DOHH2 (cell line): ENCODE measurements around the gene RFC4.

Experiments
- H3F3A ChIP-seq: fragments of 200-600 bp; sonication (generic), shearing (Covaris generic); 2 replicates; pipeline ENCODE4 v1.6.0; 2016; ENCODE audit warnings: antibody characterized with exemption, mild to moderate bottlenecking; ENCODE audit not compliant: control insufficient read depth, insufficient read depth
- H3K27ac ChIP-seq: fragments of 200-600 bp; sonication (generic); 2 replicates; pipeline ENCODE4 v1.5.1; 2014; ENCODE audit warnings: low read depth, mild to moderate bottlenecking, low read length, moderate library complexity
- H3K27me3 ChIP-seq: fragments of 200-600 bp; sonication (generic); 2 replicates; pipeline ENCODE4 v1.6.1; 2014; ENCODE audit warnings: mild to moderate bottlenecking, low read length, mixed read lengths; ENCODE audit not compliant: control insufficient read depth
- H3K36me3 ChIP-seq: fragments of 200-600 bp; sonication (generic); 2 replicates; pipeline ENCODE4 v1.6.1; 2014; ENCODE audit warnings: mild to moderate bottlenecking, low read length, moderate library complexity, mixed read lengths; ENCODE audit not compliant: control insufficient read depth
- H3K4me1 ChIP-seq: fragments of 200-600 bp; sonication (generic); 2 replicates; pipeline ENCODE4 v1.6.1; 2014; ENCODE audit warnings: mild to moderate bottlenecking, low read length, mixed read lengths; ENCODE audit not compliant: control insufficient read depth
- H3K4me2 ChIP-seq: fragments of 200-600 bp; sonication (generic); 2 replicates; pipeline ENCODE4 v1.6.0; 2014; ENCODE audit warnings: mild to moderate bottlenecking, low read length, moderate library complexity
- H3K4me3 ChIP-seq: fragments of 200-600 bp; sonication (generic); 2 replicates; pipeline ENCODE4 v1.5.1; 2014; ENCODE audit warnings: mild to moderate bottlenecking, low read length, mixed read lengths
- H3K79me2 ChIP-seq: fragments of 200-600 bp; sonication (generic); 2 replicates; pipeline ENCODE4 v1.6.1; 2014; ENCODE audit warnings: mild to moderate bottlenecking, low read length, mixed read lengths; ENCODE audit not compliant: control insufficient read depth
- H3K9me2 ChIP-seq: fragments of 200-600 bp; sonication (generic); replicated peaks from 2 replicates; pipeline ENCODE4 v1.6.1; 2014; ENCODE audit warnings: mild to moderate bottlenecking, low read length, mixed read lengths; ENCODE audit not compliant: control insufficient read depth
- H3K9me3 ChIP-seq: fragments of 200-600 bp; sonication (generic); 2 replicates; pipeline ENCODE4 v1.6.1; 2014; ENCODE audit warnings: antibody characterized with exemption, low read length, mixed read lengths; ENCODE audit not compliant: control insufficient read depth, insufficient read depth
- H4K20me1 ChIP-seq: fragments of 200-600 bp; sonication (generic); 2 replicates; pipeline ENCODE4 v1.6.0; 2014; ENCODE audit warnings: low read depth, mild to moderate bottlenecking, antibody characterized with exemption, low read length, moderate library complexity; ENCODE audit not compliant: control insufficient read depth, insufficient read depth
- EZH2phosphoT487 ChIP-seq: fragments of 200-600 bp; sonication (generic); IDR thresholded peaks from 2 replicates; pipeline ENCODE4 v1.6.1; 2017; ENCODE audit warnings: borderline replicate concordance, mild to moderate bottlenecking, antibody characterized with exemption, low read length, moderate library complexity, mixed read lengths
- TF ChIP-seq, protein P1 (sequence below): fragments of 200-600 bp; sonication (generic); IDR thresholded peaks from one replicate; pipeline ENCODE4 v1.5.1; 2014; ENCODE audit warnings: antibody characterized with exemption, mild to moderate bottlenecking, low read depth, low read length; ENCODE audit not compliant: poor library complexity, severe bottlenecking

Gene RFC4

DNA sequence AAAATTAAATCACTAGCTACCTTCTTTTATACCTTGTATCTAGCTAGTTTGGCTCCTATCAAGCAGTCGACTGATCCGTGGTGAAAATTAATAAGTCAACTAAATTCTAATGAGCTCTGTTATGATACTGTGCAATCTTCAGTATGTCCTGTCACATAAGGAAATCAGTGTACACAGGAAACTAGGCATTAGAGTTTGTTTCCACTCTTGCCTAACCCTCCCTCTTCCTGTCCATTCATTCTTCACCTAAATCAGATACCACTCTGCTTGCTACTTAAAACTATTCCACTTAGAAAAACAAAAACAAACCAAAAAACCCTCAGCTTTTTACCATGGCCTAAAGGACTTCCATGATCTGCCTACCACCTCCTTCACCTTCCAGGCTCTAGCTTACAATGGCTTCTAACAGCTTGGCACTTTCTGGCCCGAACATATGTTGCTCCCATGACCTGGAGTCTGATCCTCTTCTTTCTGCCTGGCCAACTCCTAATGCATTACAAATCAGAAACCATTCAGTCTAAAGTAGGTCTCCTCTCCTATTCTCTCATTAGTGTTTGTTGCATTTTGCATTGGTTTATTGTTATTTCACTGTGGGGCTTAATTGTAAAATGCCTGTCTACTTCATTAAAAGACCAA lies 7.9 kb downstream of the RFC4 start:
- Histone ChIP-seq H3K36me3 (peaks cover 86% of the 10 kb centered on the region), H3K79me2 (peaks cover 53% of the 10 kb centered on the region), H3K9me2 (no peaks in the 10 kb centered on the region), H3K27me3 (no peaks in the 10 kb centered on the region), H3K4me1 (peaks cover 7% of the 10 kb centered on the region; the same call in 1 of the 2 replicates), H3K9me3 (no peaks in the 10 kb centered on the region), H3K4me3 (no peak overlapping the region), H3K4me2 (no peak overlapping the region), H3K27ac (no peak overlapping the region), H4K20me1 (no peaks in the 10 kb centered on the region), H3F3A (peaks cover 22% of the 10 kb centered on the region)
- TF ChIP-seq, protein P1, sequence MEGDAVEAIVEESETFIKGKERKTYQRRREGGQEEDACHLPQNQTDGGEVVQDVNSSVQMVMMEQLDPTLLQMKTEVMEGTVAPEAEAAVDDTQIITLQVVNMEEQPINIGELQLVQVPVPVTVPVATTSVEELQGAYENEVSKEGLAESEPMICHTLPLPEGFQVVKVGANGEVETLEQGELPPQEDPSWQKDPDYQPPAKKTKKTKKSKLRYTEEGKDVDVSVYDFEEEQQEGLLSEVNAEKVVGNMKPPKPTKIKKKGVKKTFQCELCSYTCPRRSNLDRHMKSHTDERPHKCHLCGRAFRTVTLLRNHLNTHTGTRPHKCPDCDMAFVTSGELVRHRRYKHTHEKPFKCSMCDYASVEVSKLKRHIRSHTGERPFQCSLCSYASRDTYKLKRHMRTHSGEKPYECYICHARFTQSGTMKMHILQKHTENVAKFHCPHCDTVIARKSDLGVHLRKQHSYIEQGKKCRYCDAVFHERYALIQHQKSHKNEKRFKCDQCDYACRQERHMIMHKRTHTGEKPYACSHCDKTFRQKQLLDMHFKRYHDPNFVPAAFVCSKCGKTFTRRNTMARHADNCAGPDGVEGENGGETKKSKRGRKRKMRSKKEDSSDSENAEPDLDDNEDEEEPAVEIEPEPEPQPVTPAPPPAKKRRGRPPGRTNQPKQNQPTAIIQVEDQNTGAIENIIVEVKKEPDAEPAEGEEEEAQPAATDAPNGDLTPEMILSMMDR = no peak
- TF ChIP-seq EZH2phosphoT487 = no peak

DNA sequence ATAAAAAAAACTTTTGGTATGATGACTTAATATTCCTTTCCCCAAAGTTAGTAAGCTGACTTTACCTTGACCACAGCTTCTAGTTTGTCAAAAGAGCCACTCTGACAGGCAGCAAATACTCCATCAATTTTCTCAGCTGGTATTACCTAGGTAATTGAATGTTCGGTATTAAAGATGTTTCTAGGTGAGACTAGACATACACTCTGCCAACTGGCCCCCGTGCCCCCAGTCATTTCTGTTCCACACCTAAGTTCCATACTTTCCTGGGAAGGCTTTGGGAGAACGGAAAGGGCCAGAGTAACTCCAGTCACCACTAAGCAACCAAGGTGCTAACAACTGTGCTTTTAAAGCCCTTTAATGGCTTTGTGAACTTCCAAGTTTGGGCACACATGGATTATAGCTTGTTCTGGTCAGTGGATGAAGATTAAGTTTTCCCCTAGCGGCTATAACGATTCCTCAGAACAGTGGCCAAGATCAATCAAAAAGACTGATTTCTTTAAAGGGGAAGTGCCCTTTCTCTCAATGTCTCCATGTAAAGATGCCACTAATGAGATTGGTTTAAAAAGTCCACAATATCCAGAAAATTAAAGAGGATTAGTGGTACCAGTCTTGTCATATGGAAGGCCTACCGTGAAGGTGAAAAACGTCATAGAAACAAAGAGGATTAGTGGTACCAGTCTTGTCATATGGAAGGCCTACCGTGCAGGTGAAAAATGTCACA lies 15.9 kb downstream of the RFC4 start:
- peaks cover 27% of the 10 kb centered on the region for H3K79me2 ChIP-seq
- H3K4me1 ChIP-seq = peaks cover 33% of the 10 kb centered on the region
- peaks cover 31% of the 10 kb centered on the region for H4K20me1 ChIP-seq
- no peak overlapping the region; the same call in 1 of the 2 replicates for H3K27ac ChIP-seq
- H3K27me3 ChIP-seq = no peaks in the 10 kb centered on the region
- TF ChIP-seq, protein P1 = no peak
- no peak for TF ChIP-seq EZH2phosphoT487
- H3K4me2 ChIP-seq = no peak overlapping the region
- no peak overlapping the region for H3K4me3 ChIP-seq
- no peaks in the 10 kb centered on the region for H3K9me3 ChIP-seq
- H3K36me3 ChIP-seq = peaks cover 94% of the 10 kb centered on the region
- H3K9me2 ChIP-seq = no peaks in the 10 kb centered on the region
- peaks cover 91% of the 10 kb centered on the region for H3F3A ChIP-seq

DNA sequence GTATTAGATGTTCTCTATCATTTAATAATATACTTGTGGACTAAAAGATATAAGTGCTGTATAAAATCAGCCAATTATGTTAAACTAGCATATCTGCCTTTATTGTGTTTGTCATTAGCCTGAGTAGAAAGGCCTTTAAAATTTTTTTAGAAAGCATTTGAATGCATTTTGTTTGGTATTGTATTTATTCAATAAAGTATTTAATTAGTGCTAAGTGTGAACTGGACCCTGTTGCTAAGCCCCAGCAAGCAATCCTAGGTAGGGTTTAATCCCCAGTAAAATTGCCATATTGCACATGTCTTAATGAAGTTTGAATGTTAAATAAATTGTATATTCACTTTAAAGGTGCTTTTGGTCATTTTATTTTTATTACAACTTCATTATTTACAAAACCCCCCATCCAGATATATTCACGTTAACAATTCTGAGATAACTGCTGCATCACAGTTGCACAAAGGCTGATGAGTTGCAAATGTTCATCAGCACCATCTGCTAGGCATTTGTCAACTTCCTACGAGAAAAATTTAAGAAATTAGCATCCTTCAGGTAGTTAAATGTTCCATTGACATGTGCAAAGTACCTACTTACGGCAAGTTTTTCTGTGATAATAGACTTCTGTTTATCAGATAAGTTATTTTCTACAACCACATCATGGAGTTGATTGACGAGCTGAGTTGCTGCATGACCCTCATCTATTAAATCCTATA lies 16.6 kb downstream of the RFC4 start:
- peaks cover 40% of the 10 kb centered on the region for H3K4me1 ChIP-seq
- H3K27ac ChIP-seq = no peak overlapping the region; the same call in 1 of the 2 replicates
- no peak for TF ChIP-seq EZH2phosphoT487
- TF ChIP-seq, protein P1 = no peak
- H3K36me3 ChIP-seq = peaks cover 95% of the 10 kb centered on the region
- no peak overlapping the region for H3K4me2 ChIP-seq
- H4K20me1 ChIP-seq = peaks cover 38% of the 10 kb centered on the region
- H3K4me3 ChIP-seq = no peak overlapping the region
- H3K79me2 ChIP-seq = peaks cover 34% of the 10 kb centered on the region
- H3F3A ChIP-seq = peaks cover 93% of the 10 kb centered on the region
- no peaks in the 10 kb centered on the region for H3K27me3 ChIP-seq
- H3K9me3 ChIP-seq = no peaks in the 10 kb centered on the region
- H3K9me2 ChIP-seq = no peaks in the 10 kb centered on the region
